Measurements from ENCODE around the gene SLC22A17.
"Not testable (repeated sequence)": the region's sequence is repeated elsewhere in the genome, so short reads cannot be mapped to it uniquely, and the experiment has no call there.

Gene SLC22A17

DNA sequence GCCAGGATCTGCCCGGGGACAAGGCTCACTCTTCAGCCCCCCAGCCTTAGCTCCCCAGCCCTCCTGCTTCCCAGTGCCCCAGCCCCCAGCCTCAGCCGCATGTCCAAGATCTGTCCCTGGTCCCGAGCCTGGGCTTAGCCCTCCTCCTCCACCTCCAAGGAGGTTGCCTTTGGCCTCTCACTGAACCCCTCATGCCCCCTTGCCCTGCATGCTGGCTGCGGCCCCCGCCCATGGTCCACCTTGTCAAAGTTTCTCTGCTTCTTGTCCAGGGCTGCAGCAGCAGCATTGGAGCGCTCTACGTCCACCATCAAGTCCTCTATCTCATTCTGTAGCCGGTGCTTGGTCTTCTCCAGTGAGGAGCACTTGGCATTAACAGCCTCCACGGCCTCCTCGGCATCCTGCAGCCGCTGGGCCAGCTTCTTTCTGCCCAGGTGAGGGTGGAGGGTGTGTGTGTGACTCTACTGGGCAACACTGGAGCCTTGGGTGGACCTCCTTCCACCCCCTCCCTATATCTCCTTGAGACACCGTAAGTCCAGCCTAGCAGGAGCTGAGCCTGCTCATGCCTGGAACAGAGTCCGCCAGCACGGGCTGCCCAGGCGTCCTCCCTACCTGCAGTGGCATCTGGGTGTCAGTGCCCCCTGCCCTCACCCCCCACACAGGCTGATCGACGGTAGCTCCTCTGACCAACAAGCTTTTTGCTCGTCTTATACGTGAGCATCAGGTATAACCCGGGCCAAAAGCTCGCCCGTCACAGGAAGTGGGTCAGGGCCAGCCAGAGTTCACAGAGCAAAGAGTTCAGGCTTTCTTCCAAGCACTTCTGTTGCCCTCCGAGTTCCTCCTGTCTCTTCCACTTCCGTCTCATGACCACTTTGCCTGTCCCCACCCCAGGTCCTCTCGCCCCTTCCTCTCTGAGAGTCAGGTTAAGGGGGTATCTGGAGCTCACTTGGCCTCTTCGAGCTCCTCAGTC, 35.5 kb upstream of the SLC22A17 start:
- DNase-seq (ENCODE audit: extremely low spot score), result no peak
- ChIA-PET POLR2A (no interaction called here), CTCF (interaction anchor here (1.7 kb wide), 1 partner anchor 8 kb away, joined by 6 read pairs; no protein-coding TSS in a partner anchor)
- TF ChIP-seq LEF1 (IDR thresholded peaks at IDR 0.05; ENCODE audit: borderline replicate concordance) (no peak), FOXM1 (IDR thresholded peaks at IDR 0.05; ENCODE audit: borderline replicate concordance) (no peak), FOXK2 (IDR thresholded peaks at IDR 0.05) (no peak), CTBP1 (IDR thresholded peaks at IDR 0.05; ENCODE audit: borderline replicate concordance) (no peak), BHLHE40 (IDR thresholded peaks at IDR 0.05; ENCODE audit: borderline replicate concordance) (no peak), SP1 (IDR thresholded peaks at IDR 0.05) (no peak), ZNF384 (IDR thresholded peaks at IDR 0.05) (no peak), FOXA1 (IDR thresholded peaks at IDR 0.05) (no peak), ELF4 (IDR thresholded peaks at IDR 0.05) (no peak), ARNT (IDR thresholded peaks at IDR 0.05) (no peak), SUZ12 (IDR thresholded peaks at IDR 0.05) (no peak), L3MBTL2 (conservative IDR thresholded peaks at IDR 0.05) (no peak), NFRKB (IDR thresholded peaks at IDR 0.05) (no peak), TARDBP (IDR thresholded peaks at IDR 0.05) (no peak), HDGF (IDR thresholded peaks at IDR 0.05; ENCODE audit: borderline replicate concordance) (no peak)
- TF ChIP-seq, protein P1, sequence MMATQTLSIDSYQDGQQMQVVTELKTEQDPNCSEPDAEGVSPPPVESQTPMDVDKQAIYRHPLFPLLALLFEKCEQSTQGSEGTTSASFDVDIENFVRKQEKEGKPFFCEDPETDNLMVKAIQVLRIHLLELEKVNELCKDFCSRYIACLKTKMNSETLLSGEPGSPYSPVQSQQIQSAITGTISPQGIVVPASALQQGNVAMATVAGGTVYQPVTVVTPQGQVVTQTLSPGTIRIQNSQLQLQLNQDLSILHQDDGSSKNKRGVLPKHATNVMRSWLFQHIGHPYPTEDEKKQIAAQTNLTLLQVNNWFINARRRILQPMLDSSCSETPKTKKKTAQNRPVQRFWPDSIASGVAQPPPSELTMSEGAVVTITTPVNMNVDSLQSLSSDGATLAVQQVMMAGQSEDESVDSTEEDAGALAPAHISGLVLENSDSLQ (IDR thresholded peaks at IDR 0.05), result no peak

DNA sequence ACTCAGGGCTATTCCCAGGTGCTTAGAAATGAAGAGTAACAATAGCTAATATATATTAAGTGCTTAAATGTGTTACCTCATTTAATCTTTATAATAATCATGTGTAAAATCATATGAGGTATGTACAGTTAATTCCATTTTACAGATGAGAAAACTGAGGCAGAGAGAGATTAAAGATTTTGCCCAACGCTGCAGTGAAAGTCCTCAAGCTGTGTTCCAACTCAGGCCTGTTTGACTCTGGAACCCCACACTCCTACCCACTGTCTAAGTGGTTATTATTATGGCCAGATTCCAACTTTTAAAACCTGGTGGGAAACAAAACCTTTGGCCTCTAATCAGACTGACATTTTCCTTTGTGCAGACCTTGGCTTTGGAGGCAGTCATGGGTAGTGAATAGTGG, 34.3 kb upstream of the SLC22A17 start:
- CTCF ChIA-PET, result interaction anchor here (1.7 kb wide), 1 partner anchor 7 kb away, joined by 6 read pairs; no protein-coding TSS in a partner anchor
- POLR2A ChIA-PET, result no interaction called here
- no peak for DNase-seq (ENCODE audit: extremely low spot score)
- no peak for TF ChIP-seq FOXK2 (IDR thresholded peaks at IDR 0.05)
- no peak for TF ChIP-seq HDGF (IDR thresholded peaks at IDR 0.05; ENCODE audit: borderline replicate concordance)
- no peak for TF ChIP-seq TARDBP (IDR thresholded peaks at IDR 0.05)
- no peak for TF ChIP-seq BHLHE40 (IDR thresholded peaks at IDR 0.05; ENCODE audit: borderline replicate concordance)
- TF ChIP-seq FOXA1 (IDR thresholded peaks at IDR 0.05), result no peak

DNA sequence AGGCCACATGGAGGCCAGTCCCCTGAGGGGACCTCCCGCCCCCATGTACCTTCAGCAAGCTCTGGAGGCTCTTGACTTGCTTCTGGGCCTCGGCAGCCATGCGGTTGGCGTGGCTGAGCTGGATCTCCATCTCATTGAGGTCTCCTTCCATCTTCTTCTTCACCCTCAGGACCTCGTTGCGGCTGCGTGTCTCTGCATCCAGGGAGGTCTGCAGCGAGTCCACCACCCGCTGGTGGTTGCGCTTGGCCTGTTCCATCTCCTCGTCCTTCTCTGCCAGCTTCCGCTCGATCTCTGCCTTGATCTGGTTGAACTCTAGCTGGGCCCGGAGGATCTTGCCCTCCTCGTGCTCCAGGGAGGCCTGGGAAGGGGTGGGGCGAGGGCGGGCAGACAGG, 33.6 kb upstream of the SLC22A17 start:
- ChIA-PET POLR2A (interaction anchor here (1.2 kb wide), 1 partner anchor 66 kb away, joined by 4 read pairs; the partner anchor contains the start of gene PABPN1), CTCF (interaction anchor here (1.2 kb wide), 1 partner anchor 8 kb away, joined by 3 read pairs; no protein-coding TSS in a partner anchor)
- not testable (repeated sequence) for DNase-seq (ENCODE audit: extremely low spot score)

DNA sequence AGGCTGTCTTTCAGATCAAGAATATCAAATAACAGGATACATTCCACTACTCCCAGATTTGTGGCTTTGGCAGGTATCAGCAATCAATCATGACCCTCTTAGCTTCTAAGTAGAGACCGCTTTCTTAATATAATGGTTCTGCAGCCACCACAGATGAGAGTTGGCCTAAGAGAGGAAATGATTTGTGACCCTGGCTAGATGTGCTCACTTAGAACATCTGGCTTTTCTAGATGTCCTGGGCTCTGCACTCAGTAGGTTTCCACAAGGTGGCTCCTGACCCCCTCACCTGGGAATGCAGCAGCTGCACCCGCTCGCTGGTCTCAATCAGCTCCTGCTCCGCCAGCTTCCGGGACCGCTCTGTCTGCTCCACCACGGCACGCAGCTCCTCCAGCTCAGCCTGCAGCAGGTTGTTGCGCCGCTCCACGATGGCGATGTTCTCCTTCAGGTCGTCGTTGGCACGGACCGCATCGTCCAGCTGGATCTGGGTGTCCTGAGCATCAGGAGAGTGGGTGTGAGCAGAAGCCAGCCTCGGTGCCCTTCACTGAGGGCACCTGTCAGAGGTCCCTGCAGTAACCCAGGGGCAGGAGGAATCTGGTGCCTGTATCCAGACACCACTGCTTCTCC, 33.1 kb upstream of the SLC22A17 start:
- no peak for DNase-seq (ENCODE audit: extremely low spot score)
- CTCF ChIA-PET, result interaction anchor here (1.2 kb wide), 1 partner anchor 8 kb away, joined by 3 read pairs; no protein-coding TSS in a partner anchor
- POLR2A ChIA-PET, result interaction anchor here (1.2 kb wide), 1 partner anchor 65 kb away, joined by 4 read pairs; the partner anchor contains the start of gene PABPN1
- TF ChIP-seq SP1 (IDR thresholded peaks at IDR 0.05) (no peak), FOXM1 (IDR thresholded peaks at IDR 0.05; ENCODE audit: borderline replicate concordance) (no peak), TARDBP (IDR thresholded peaks at IDR 0.05) (no peak), ELF4 (IDR thresholded peaks at IDR 0.05) (no peak), CTBP1 (IDR thresholded peaks at IDR 0.05; ENCODE audit: borderline replicate concordance) (no peak), ZNF384 (IDR thresholded peaks at IDR 0.05) (no peak), LEF1 (IDR thresholded peaks at IDR 0.05; ENCODE audit: borderline replicate concordance) (no peak), FOXA1 (IDR thresholded peaks at IDR 0.05) (no peak), SUZ12 (IDR thresholded peaks at IDR 0.05) (no peak)

DNA sequence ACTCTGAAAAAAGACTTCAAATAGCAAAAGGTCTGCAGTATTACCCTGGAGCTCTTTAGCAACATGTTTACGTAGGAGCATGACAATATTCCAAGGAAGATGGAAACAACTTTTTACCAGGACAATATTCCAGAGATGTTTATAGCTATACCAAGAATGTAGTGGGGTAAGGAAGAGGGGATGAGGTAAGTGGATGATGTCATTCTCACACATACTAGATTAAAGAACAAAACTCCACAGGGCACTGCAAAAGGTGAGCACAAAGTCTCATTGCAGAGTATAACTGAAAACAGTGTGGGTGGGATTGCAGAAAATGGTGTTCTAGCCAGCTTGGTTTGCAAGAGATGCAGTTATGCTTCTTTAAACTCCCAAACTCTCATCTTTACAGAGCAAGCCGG, 32.6 kb upstream of the SLC22A17 start:
- CTCF ChIA-PET, result interaction anchor here (1.2 kb wide), 1 partner anchor 9 kb away, joined by 3 read pairs; no protein-coding TSS in a partner anchor

DNA sequence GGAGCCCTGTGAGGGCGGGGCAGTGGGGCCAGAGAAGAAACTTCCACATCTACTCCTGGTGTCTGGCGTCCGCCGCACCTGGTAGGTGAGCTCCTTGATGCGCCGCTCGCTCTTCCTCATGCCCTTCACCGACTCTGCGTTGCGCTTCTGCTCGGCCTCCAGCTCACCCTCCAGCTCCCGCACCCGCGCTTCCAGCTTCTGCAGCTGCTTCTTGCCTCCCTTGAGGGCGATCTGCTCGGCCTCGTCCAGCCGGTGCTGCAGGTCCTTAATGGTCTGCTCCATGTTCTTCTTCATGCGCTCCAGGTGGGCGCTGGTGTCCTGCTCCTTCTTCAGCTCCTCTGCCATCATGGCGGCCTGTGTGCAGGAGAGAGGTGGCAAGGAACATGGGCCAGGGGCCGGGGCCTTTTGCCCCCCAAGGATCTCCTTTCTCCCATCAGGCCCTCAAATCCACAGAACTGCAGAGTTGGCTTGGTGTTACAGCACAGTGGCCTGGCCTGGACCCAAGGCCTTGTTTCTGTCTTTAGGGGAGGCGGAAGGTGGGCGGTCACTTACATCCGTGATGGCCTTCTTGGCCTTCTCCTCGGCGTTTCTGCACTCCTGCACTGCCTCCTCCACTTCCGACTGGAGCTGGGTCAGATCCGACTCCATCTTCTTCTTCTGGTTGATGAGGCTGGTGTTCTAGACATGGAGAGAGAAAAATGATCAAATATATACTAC, 31.8 kb upstream of the SLC22A17 start:
- POLR2A ChIA-PET, result no interaction called here

More for the DNA sequence above, 32.6 kb upstream of the SLC22A17 start:
- no peak for TF ChIP-seq L3MBTL2 (conservative IDR thresholded peaks at IDR 0.05)
- TF ChIP-seq ZNF384 (IDR thresholded peaks at IDR 0.05), result no peak
- TF ChIP-seq TARDBP (IDR thresholded peaks at IDR 0.05), result no peak
- TF ChIP-seq BHLHE40 (IDR thresholded peaks at IDR 0.05; ENCODE audit: borderline replicate concordance), result no peak
- TF ChIP-seq, protein P1 (IDR thresholded peaks at IDR 0.05), result no peak
- no peak for TF ChIP-seq FOXM1 (IDR thresholded peaks at IDR 0.05; ENCODE audit: borderline replicate concordance)
- POLR2A ChIA-PET, result interaction anchor here (1.2 kb wide), 1 partner anchor 65 kb away, joined by 4 read pairs; the partner anchor contains the start of gene PABPN1
- no peak for DNase-seq (ENCODE audit: extremely low spot score)

More for the DNA sequence above, 31.8 kb upstream of the SLC22A17 start:
- TF ChIP-seq, protein P1 (IDR thresholded peaks at IDR 0.05), result no peak
- TF ChIP-seq FOXK2 (IDR thresholded peaks at IDR 0.05) (no peak), ARNT (IDR thresholded peaks at IDR 0.05) (no peak), LEF1 (IDR thresholded peaks at IDR 0.05; ENCODE audit: borderline replicate concordance) (no peak), FOXM1 (IDR thresholded peaks at IDR 0.05; ENCODE audit: borderline replicate concordance) (no peak), BHLHE40 (IDR thresholded peaks at IDR 0.05; ENCODE audit: borderline replicate concordance) (no peak), NFRKB (IDR thresholded peaks at IDR 0.05) (no peak)
- CTCF ChIA-PET, result interaction anchor here (0.6 kb wide), 1 partner anchor 178 kb away, joined by 4 read pairs; no protein-coding TSS in a partner anchor
- no peak for DNase-seq (ENCODE audit: extremely low spot score)

All from HEK293T (cell line).